ENCODE results near the gene LARP4B.

- TF ChIP-seq CTCF (IDR thresholded peaks at IDR 0.05; ENCODE audit: low read depth, low read length, poor library complexity, severe bottlenecking), result peak; percentile 20
- TF ChIP-seq EZH2phosphoT487 (IDR thresholded peaks at IDR 0.05; ENCODE audit: borderline replicate concordance, low read length), result no peak
Measured at GRCh38 chr10:924524-924859, 7.0 kb downstream of the LARP4B start.

All from DOHH2 (cell line).